IMR-90 (cell line): ENCODE data around the gene DUOX1. TPM values are rescaled to one million over a fixed set of nuclear protein-coding genes. Genes with fewer than 3 reads are reported as not detected.

Source experiments
- ATAC-seq: fragments of 200-7000 bp; cut with Tn5 transposase; 2 replicates; pipeline ENCODE4 v1.9.1; 2020; ENCODE audit warnings: low read depth, mild to moderate bottlenecking, moderate library complexity
- BruUV-seq: library from RNA; stranded (reverse); fragments of 400-500 nt; replicated peaks from 2 replicates; lab custom pipeline; 2021; lab: Mats Ljungman, UMichigan
- CTCF ChIA-PET: fragments of 300-600 bp; formaldehyde crosslinking; extraction: SDS; loops from one replicate; lab custom pipeline; 2021; ENCODE audit warnings: antibody characterized with exemption; lab: Yijun Ruan, JAX
- POLR2A ChIA-PET: fragments of 300-600 bp; sonication (Branson Sonifier 250); formaldehyde crosslinking; loops from one replicate; lab custom pipeline; 2022; ENCODE audit warnings: antibody characterized with exemption; ENCODE audit not compliant: unreplicated experiment; lab: Charles Lee
- DNase-seq: peaks from one replicate; pipeline ENCODE4 v3.0.0; 2013
- H2AFZ ChIP-seq: replicated peaks from 2 replicates; pipeline ENCODE3; 2013; ENCODE audit warnings: low read length, mild to moderate bottlenecking; ENCODE audit not compliant: poor library complexity
- H2AK5ac ChIP-seq: 2 replicates; pipeline ENCODE4 v1.6.1; 2013; ENCODE audit warnings: low read depth, low read length, inconsistent platforms
- H2AK9ac ChIP-seq: replicated peaks from 2 replicates; pipeline ENCODE3; 2013; ENCODE audit warnings: mild to moderate bottlenecking, low read depth, low read length, moderate library complexity; ENCODE audit not compliant: poor library complexity
- H2BK120ac ChIP-seq: 2 replicates; pipeline ENCODE4 v1.6.1; 2013; ENCODE audit warnings: low read depth, low read length, inconsistent platforms
- H2BK15ac ChIP-seq: 3 replicates; pipeline ENCODE4 v1.6.1; 2013; ENCODE audit warnings: low read depth, low read length, inconsistent platforms
- H2BK20ac ChIP-seq: 2 replicates; pipeline ENCODE4 v1.6.1; 2013; ENCODE audit warnings: low read depth, mild to moderate bottlenecking, inconsistent platforms, low read length, moderate library complexity
- H2BK5ac ChIP-seq: 2 replicates; pipeline ENCODE4 v1.6.1; 2013; ENCODE audit warnings: mild to moderate bottlenecking, low read depth, low read length, inconsistent platforms; ENCODE audit not compliant: poor library complexity, severe bottlenecking
- H3K14ac ChIP-seq: replicated peaks from 2 replicates; pipeline ENCODE4 v1.6.1; 2013; ENCODE audit warnings: low read depth, low read length, inconsistent platforms
- H3K18ac ChIP-seq: 2 replicates; pipeline ENCODE4 v1.6.1; 2013; ENCODE audit warnings: low read depth, low read length, control low read depth
- H3K23ac ChIP-seq: 2 replicates; pipeline ENCODE4 v1.6.1; 2013; ENCODE audit warnings: low read depth, low read length, inconsistent platforms
- H3K27ac ChIP-seq: 2 replicates; pipeline ENCODE4 v1.5.1; 2013; ENCODE audit warnings: mild to moderate bottlenecking, control low read depth, low read length; ENCODE audit not compliant: insufficient read depth
- H3K27me3 ChIP-seq: 2 replicates; pipeline ENCODE4 v1.6.1; 2013; ENCODE audit warnings: low read length; ENCODE audit not compliant: control insufficient read depth, insufficient read depth
- H3K36me3 ChIP-seq: 2 replicates; pipeline ENCODE4 v1.6.1; 2013; ENCODE audit warnings: low read length, mixed read lengths; ENCODE audit not compliant: control insufficient read depth, insufficient read depth
- H3K4ac ChIP-seq: 2 replicates; pipeline ENCODE4 v1.6.1; 2013; ENCODE audit warnings: low read depth, low read length, inconsistent platforms
- H3K4me1 ChIP-seq: 2 replicates; pipeline ENCODE4 v1.6.1; 2013; ENCODE audit warnings: low read length, mixed read lengths; ENCODE audit not compliant: control insufficient read depth, insufficient read depth
- H3K4me2 ChIP-seq: 2 replicates; pipeline ENCODE4 v1.6.1; 2013; ENCODE audit warnings: low read depth, mild to moderate bottlenecking, control low read depth, low read length, moderate library complexity
- H3K4me3 ChIP-seq: 2 replicates; pipeline ENCODE4 v1.5.1; 2013; ENCODE audit warnings: low read depth, mild to moderate bottlenecking, control low read depth, low read length, moderate library complexity; ENCODE audit not compliant: insufficient read depth
- H3K56ac ChIP-seq: 2 replicates; pipeline ENCODE4 v1.6.1; 2013; ENCODE audit warnings: low read length, inconsistent platforms; ENCODE audit not compliant: insufficient read depth; ENCODE audit errors: extremely low read depth
- H3K79me1 ChIP-seq, 2 experiments: 2 replicates each; pipeline ENCODE4 v1.6.1; 2013; ENCODE audit warnings: low read length in 2 of 2, inconsistent platforms in 1 of 2, low read depth in 1 of 2
- H3K9ac ChIP-seq: 2 replicates; pipeline ENCODE4 v1.6.1; 2013; ENCODE audit warnings: low read depth, low read length, control low read depth
- H3K9me1 ChIP-seq: 2 replicates; pipeline ENCODE4 v1.6.1; 2013; ENCODE audit warnings: low read length, inconsistent platforms; ENCODE audit not compliant: insufficient read depth
- H3K9me3 ChIP-seq: 2 replicates; pipeline ENCODE4 v1.6.1; 2013; ENCODE audit warnings: low read length; ENCODE audit not compliant: control insufficient read depth, insufficient read depth
- H4K20me1 ChIP-seq: 2 replicates; pipeline ENCODE4 v1.6.1; 2013; ENCODE audit warnings: low read length, inconsistent platforms; ENCODE audit not compliant: insufficient read depth
- H4K5ac ChIP-seq: 2 replicates; pipeline ENCODE4 v1.6.1; 2013; ENCODE audit warnings: mild to moderate bottlenecking, low read depth, low read length, control low read depth
- H4K8ac ChIP-seq, 2 experiments: 2 replicates each; pipeline ENCODE4 v1.6.1; 2013; ENCODE audit warnings: low read depth in 2 of 2, low read length in 2 of 2, control low read depth in 1 of 2, inconsistent platforms in 1 of 2
- H4K91ac ChIP-seq: 2 replicates; pipeline ENCODE4 v1.6.1; 2013; ENCODE audit warnings: low read depth, low read length, inconsistent platforms; ENCODE audit not compliant: insufficient read depth
- FOS ChIP-seq: fragments of 150-350 bp; IDR thresholded peaks from 2 replicates; pipeline ENCODE4 v1.6.1; 2016; ENCODE audit warnings: low read depth, low read length
- MAZ ChIP-seq: IDR thresholded peaks from 2 replicates; pipeline ENCODE4 v1.6.1; 2012; ENCODE audit warnings: low read depth, mild to moderate bottlenecking, low read length, improper control_type of control experiment, moderate library complexity, borderline replicate concordance
- SMC3 ChIP-seq: fragments of 150-350 bp; IDR thresholded peaks from 2 replicates; pipeline ENCODE4 v1.6.1; 2016; ENCODE audit warnings: low read depth, mild to moderate bottlenecking, antibody characterized with exemption, low read length, moderate library complexity
- WGBS, 2 experiments: methylation state at CpG; one replicate each; pipeline versions ENCODE4 v1.1.5 to v1.1.7; 2013; ENCODE audit warnings: missing lambda C conversion rate in 2 of 2; ENCODE audit not compliant: insufficient read length in 1 of 2; ENCODE audit errors: extremely low coverage in 2 of 2; 5-methylcytosine and 5-hydroxymethylcytosine counted together
- dilution Hi-C: fragments of 300-500 bp; cut with HindIII; formaldehyde crosslinking; loops from one replicate; pipeline ENCODE4 v1.14.3; 2018; ENCODE audit warnings: low sequenced_read_pairs; ENCODE audit not compliant: unreplicated experiment
- in situ Hi-C: fragments of 300-500 bp; cut with MboI; formaldehyde crosslinking; loops from 3 replicates; pipeline ENCODE4 v1.14.3; 2019; ENCODE audit warnings: low sequenced_read_pairs, inconsistent platforms, mixed read lengths
- intact Hi-C: fragments of 100-400 bp; cut with micrococcal nuclease; formaldehyde crosslinking; loops from 2 replicates; pipeline ENCODE4 v1.10.0; 2022
- polyA plus RNA-seq, 3 experiments: library from polyadenylated mRNA; depleted of rRNA; stranded (reverse); fragments of >200 nt; gene quantifications; 2 replicates each; pipeline ENCODE4 v1.2.3, GENCODE V29; 2012; ENCODE audit warnings: low replicate concordance in 1 of 3
- total RNA-seq: library from RNA; depleted of rRNA; stranded (reverse); fragments of >200 nt; gene quantifications from 2 replicates; pipeline ENCODE4 v1.2.3, GENCODE V29; 2012
- TF ChIP-seq, protein P1 (sequence below): fragments of 150-350 bp; IDR thresholded peaks from 2 replicates; pipeline ENCODE4 v1.6.1; 2016; ENCODE audit warnings: low read depth, mild to moderate bottlenecking, low read length, moderate library complexity, borderline replicate concordance

The DUOX1 gene
- total and polyA plus RNA-seq, 2 of the 4 experiments (the other 2 are of a cell fraction) = not detected

GRCh38 chr15:45141386-45141785 lies 11.6 kb downstream of the DUOX1 start:
- no peaks in the 10 kb centered on the region for H3K4me1 ChIP-seq

More at GRCh38 chr15:45141386-45141785, 11.6 kb downstream of the DUOX1 start:
- dilution Hi-C loops = no loop called here
- H2AK5ac ChIP-seq = no peak overlapping the region
- no peak overlapping the region for H2BK15ac ChIP-seq
- H3K9me3 ChIP-seq = no peaks in the 10 kb centered on the region
- no peak overlapping the region for H4K8ac ChIP-seq
- no peak overlapping the region for H2BK120ac ChIP-seq
- no peak for ATAC-seq
- no peak overlapping the region for H3K4me3 ChIP-seq
- no peaks in the 10 kb centered on the region for H4K20me1 ChIP-seq
- H3K4ac ChIP-seq = no peak overlapping the region
- H3K9me1 ChIP-seq = no peaks in the 10 kb centered on the region
- H3K27ac ChIP-seq = no peak overlapping the region
- no peak overlapping the region for H3K14ac ChIP-seq
- TF ChIP-seq FOS (no peak), SMC3 (no peak), MAZ (no peak)
- TF ChIP-seq, protein P1, sequence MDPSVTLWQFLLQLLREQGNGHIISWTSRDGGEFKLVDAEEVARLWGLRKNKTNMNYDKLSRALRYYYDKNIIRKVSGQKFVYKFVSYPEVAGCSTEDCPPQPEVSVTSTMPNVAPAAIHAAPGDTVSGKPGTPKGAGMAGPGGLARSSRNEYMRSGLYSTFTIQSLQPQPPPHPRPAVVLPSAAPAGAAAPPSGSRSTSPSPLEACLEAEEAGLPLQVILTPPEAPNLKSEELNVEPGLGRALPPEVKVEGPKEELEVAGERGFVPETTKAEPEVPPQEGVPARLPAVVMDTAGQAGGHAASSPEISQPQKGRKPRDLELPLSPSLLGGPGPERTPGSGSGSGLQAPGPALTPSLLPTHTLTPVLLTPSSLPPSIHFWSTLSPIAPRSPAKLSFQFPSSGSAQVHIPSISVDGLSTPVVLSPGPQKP = no peak
- DNase-seq = no peak
- WGBS, 2 experiments = no CpG with 5 or more reads among the region's 5 CpGs
- BruUV-seq = no TSS peak
- intact Hi-C loops = no loop called here
- H3K23ac ChIP-seq = no peak overlapping the region
- no peaks in the 10 kb centered on the region for H3K79me1 ChIP-seq
- H2AFZ ChIP-seq = peak overlapping the region; percentile 32
- H3K27me3 ChIP-seq = peaks cover 49% of the 10 kb centered on the region
- no peak overlapping the region for H3K56ac ChIP-seq
- in situ Hi-C loops = no loop called here
- POLR2A ChIA-PET = no interaction called here
- no peak overlapping the region for H3K9ac ChIP-seq
- CTCF ChIA-PET = no interaction called here
- no peak overlapping the region for H4K91ac ChIP-seq
- no peak overlapping the region for H2BK20ac ChIP-seq
- no peaks in the 10 kb centered on the region for H3K36me3 ChIP-seq
- no peak overlapping the region for H2AK9ac ChIP-seq
- H2BK5ac ChIP-seq = no peak overlapping the region
- no peak overlapping the region for H3K4me2 ChIP-seq
- H3K18ac ChIP-seq = no peak overlapping the region
- H4K5ac ChIP-seq = no peak overlapping the region
